ENCODE results near the gene PRKCD.

The PRKCD gene

GRCh38 chr3:53190659-53191058, 29.6 kb downstream of the PRKCD start:
- no peak for DNase-seq (ENCODE audit: low read depth in 2 of 2)

- DNase-seq (ENCODE audit: low read depth in 2 of 2), result no peak
Observed at GRCh38 chr3:53191836-53192480, 30.9 kb downstream of the PRKCD start.

GRCh38 chr3:53192608-53193007, 31.6 kb downstream of the PRKCD start:
- DNase-seq (ENCODE audit: low read depth in 2 of 2), result no peak

- DNase-seq (ENCODE audit: low read depth in 2 of 2), result no peak
Observed at GRCh38 chr3:53193466-53194209, 32.6 kb downstream of the PRKCD start.

- DNase-seq (ENCODE audit: low read depth in 2 of 2), result no peak
Observed at GRCh38 chr3:53194210-53195065, 33.4 kb downstream of the PRKCD start.

GRCh38 chr3:53195066-53195450, 34.0 kb downstream of the PRKCD start:
- DNase-seq (ENCODE audit: low read depth in 2 of 2), result no peak

GRCh38 chr3:53195602-53196574, 34.9 kb downstream of the PRKCD start:
- peak in 1 of 2 donors; percentile 7 for DNase-seq (ENCODE audit: low read depth in 2 of 2)

GRCh38 chr3:53196575-53197407, 35.8 kb downstream of the PRKCD start:
- DNase-seq (ENCODE audit: low read depth in 2 of 2), result no peak

GRCh38 chr3:53198256-53198977, 37.4 kb downstream of the PRKCD start:
- no peak for DNase-seq (ENCODE audit: low read depth in 2 of 2)

- no peak for DNase-seq (ENCODE audit: low read depth in 2 of 2)
Observed at GRCh38 chr3:53198996-53199395, 38.0 kb downstream of the PRKCD start.

- no peak for DNase-seq (ENCODE audit: low read depth in 2 of 2)
Observed at GRCh38 chr3:53199834-53200233, 38.8 kb downstream of the PRKCD start.

- DNase-seq (ENCODE audit: low read depth in 2 of 2), result no peak
Observed at GRCh38 chr3:53200501-53201498, 39.8 kb downstream of the PRKCD start.

- no peak for DNase-seq (ENCODE audit: low read depth in 2 of 2)
Observed at GRCh38 chr3:53202331-53203015, 41.5 kb downstream of the PRKCD start.

- no peak for DNase-seq (ENCODE audit: low read depth in 2 of 2)
Observed at GRCh38 chr3:53211706-53212702, 51.0 kb downstream of the PRKCD start.

- DNase-seq (ENCODE audit: low read depth in 2 of 2), result no peak
Observed at GRCh38 chr3:53213276-53213675, 52.3 kb downstream of the PRKCD start.

GRCh38 chr3:53215816-53216215, 54.8 kb downstream of the PRKCD start:
- no peak for DNase-seq (ENCODE audit: low read depth in 2 of 2)

GRCh38 chr3:53216723-53217122, 55.7 kb downstream of the PRKCD start:
- DNase-seq (ENCODE audit: low read depth in 2 of 2), result no peak

All from stimulated activated CD8-positive, alpha-beta memory T cell treated with anti-CD3 and anti-CD28 coated beads, Interleukin-15, amount 100 ng/mL, for 4 hours (primary cell).